Articular chondrocyte of knee joint (primary cell): ENCODE data around the gene GLRA3. TPM values are rescaled to one million over a fixed set of nuclear protein-coding genes. Genes with fewer than 3 reads are reported as not detected.

ENCODE experiments used
- total RNA-seq: library from RNA; depleted of rRNA; stranded (reverse); fragments of >200 nt; gene quantifications from 2 replicates; pipeline ENCODE4 v1.2.3, GENCODE V29; 2012

GLRA3 gene
- not detected in 2 replicates for total RNA-seq

GRCh38 chr4:174828845-174829701 lies at the start of gene GLRA3:
Gene GLRA3 (minus strand): TSS chr4:174829247. CDS start chr4:174828811, 436 bp downstream.

Other genes starting within 250 kb of the GLRA3 start
- not detected in 2 replicates for gene ADAM29, start 89.1 kb upstream of the GLRA3 start, total RNA-seq